Mammary epithelial cell (primary cell): ENCODE data around the gene FNDC3B.

Experiments
- EZH2 ChIP-seq: IDR thresholded peaks from 2 replicates; pipeline ENCODE4 v1.6.1; 2012; ENCODE audit warnings: low read length, inconsistent platforms, borderline replicate concordance
- TF ChIP-seq, protein P1 (sequence below), 2 donors: IDR thresholded peaks in 1 of 2; conservative IDR thresholded peaks in 1 of 2; 2 replicates each; pipeline ENCODE4 v1.5.1; 2011 to 2012; ENCODE audit warnings: inconsistent platforms in 2 of 2, low read length in 2 of 2, mild to moderate bottlenecking in 2 of 2, control low read depth in 1 of 2, low read depth in 1 of 2; ENCODE audit not compliant: insufficient read depth in 1 of 2; ENCODE audit errors: extremely low read depth in 1 of 2

DNA sequence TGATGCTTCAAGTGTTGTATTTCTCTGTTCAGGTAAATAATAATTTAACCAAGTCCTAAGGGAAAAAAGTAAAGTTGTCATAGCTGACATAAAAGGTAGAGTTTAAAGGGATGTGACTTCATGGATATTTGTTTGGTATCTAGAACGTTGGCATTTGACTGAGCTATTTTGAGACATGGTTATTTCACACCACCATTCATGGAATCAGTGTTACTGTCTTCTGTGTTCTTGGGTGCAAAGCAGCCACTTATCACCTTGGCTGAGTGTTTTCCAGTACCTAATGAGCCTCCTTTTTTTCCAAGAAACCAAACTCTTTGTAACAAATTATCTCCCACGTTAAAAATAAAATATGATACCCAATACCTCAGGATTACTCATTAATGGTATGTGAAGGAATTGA is 253.0 kb downstream of the FNDC3B start:
- TF ChIP-seq, protein P1, sequence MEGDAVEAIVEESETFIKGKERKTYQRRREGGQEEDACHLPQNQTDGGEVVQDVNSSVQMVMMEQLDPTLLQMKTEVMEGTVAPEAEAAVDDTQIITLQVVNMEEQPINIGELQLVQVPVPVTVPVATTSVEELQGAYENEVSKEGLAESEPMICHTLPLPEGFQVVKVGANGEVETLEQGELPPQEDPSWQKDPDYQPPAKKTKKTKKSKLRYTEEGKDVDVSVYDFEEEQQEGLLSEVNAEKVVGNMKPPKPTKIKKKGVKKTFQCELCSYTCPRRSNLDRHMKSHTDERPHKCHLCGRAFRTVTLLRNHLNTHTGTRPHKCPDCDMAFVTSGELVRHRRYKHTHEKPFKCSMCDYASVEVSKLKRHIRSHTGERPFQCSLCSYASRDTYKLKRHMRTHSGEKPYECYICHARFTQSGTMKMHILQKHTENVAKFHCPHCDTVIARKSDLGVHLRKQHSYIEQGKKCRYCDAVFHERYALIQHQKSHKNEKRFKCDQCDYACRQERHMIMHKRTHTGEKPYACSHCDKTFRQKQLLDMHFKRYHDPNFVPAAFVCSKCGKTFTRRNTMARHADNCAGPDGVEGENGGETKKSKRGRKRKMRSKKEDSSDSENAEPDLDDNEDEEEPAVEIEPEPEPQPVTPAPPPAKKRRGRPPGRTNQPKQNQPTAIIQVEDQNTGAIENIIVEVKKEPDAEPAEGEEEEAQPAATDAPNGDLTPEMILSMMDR (conservative IDR thresholded peaks at IDR 0.05 in 1 of 2, IDR thresholded peaks at IDR 0.05 in 1 of 2; ENCODE audit: extremely low read depth in 1 of 2, insufficient read depth in 1 of 2, low read depth in 1 of 2, low read length in 2 of 2), result no peak
- TF ChIP-seq EZH2, result no peak
